NCI-H345 treated with DMSO at 0.1 percent for 48 hours (cell line): Measurements from ENCODE around the gene LPIN2.

Experiments used
- DNase-seq: peaks from one replicate; lab custom pipeline; 2025; ENCODE audit not compliant: unreplicated experiment; lab: John Stamatoyannopoulos, UW

Gene LPIN2

DNA sequence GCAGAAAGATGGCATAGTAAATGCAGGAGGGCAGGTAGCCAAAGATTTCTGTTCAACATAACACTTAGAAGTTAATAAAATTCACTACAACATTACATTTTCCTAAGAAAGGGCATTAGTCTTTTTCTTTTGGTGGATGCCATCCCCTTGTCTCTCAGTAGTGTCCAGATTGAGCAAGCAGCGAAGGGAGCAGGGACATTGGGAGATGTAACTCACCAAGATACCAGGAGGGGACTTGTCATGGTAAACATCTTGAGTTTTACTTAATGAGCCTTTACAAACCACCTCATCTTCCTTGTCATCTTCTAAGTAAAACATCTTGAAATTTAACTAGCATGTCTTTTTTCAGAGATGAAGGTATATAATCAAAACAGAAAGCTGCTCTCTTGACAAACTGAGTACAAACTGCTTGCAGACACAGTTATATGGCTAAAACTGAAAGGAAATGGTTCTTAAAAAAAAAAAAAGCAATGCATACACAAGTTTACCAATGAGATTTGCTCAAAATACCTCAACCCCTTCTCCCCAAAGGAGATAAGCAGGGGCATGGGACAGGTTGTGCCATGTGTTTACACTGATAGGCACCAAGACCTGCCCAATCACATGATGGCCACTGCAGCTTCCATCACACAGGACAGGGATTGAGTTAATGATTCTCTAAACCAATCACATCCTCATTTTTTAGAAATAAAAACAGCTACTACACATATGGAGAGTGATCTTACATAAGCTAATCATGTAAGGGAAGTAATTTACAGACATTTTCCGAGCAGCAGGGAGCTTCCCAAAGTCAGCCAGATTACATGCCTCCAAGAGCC lies 30.3 kb downstream of the LPIN2 start:
- DNase-seq, result no peak

DNA sequence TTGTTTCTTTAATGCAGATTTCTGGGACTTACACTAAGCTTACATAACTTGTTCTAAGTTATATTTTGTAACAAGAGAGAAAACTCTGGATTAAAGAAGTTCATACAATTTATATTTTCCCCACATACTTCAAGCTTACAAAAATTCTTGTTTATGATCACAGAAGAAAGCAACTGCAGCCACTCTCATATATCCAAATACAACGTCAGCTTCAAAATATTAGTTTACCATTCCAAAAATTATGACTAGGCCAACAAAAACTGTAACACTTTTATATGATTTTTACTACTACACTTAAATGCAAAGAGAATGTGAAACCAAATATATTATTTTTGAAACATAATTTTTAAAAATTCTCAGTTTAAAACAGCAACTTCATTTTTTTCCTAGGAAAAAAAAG lies 30.9 kb downstream of the LPIN2 start:
- DNase-seq, result no peak

DNA sequence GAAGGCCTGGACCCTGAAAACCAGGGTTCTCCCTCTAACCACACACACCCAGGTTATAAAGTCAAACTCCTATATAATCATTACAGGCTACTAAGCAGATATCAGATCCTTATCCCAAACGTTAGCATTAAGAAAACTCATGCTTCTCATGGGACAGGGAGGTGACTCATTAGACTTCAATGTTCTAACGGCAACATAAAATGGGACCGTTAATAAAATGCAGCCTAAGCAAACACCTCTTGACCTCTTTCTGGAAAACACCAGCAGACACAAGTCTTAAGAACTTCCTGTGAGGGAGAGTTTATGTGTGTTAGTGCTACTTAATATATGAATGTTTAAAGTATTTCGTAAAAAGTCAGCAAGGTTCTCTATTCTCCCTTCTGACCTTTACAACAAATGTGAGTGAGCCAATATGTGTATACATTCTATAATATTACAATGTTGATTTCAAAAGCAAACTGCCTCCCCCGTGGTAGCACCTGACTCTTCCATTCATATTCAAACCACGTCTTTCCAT lies 31.7 kb downstream of the LPIN2 start:
- no peak for DNase-seq

DNA sequence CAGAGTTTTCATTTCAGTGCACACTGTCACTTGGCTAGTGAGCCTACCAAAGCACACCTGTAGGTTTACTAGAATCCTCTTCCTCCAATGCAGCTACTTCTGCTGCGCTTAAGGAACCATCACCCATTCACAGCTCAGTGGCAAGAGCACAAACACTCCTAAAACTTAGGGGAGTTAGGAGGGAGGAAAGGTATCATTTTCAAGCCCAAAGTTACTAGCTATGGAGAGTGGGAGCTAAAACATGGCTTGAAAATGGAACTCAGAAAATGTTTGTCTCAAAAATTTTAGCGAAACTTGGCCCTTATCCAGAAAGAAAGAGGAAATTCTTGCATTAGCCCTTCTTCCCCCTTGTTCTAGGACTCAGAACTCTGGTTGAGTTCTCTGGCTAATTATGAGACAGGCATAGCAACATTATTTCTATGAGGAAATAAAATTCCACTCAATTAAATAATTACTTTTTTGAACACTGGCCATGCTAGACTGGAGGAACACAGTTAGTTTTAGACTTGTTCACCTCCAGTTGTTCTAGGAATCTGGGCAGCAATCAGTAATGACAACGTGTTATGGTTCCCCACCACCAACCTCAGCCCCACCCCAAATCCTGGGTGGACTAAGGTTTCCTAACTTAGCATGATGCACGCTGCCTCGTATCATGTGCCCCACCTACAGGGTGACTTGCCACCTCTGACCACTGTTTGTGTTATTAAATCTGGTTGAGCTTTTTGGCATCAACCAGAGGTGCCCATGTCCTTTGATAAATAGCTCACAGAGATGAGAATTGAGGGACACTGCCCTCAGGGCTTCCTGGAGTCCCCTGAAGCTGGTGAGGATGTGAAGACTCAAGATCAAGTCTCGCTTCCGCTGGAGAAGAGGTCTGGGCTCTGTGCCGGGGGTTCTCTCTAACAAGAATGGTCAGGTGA lies 32.8 kb downstream of the LPIN2 start:
- DNase-seq, result no peak

DNA sequence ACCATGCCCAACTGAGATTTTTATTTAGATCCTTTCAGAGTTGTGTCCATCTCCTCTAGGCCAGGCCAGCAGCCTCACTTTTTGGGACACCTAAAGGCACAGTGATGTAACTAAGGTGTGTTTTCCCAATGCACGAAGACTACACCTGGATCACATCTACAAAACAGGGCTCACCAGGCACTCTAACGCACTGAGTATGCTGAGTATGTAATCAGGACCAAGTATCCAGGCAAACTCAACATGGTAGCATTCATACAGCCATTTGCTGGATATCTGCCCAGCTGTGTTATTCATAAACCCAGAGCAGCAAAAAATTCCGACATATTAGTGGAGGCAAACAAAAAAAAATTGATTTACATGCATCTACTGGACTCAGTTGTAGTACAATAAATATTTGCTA lies 33.8 kb downstream of the LPIN2 start:
- no peak for DNase-seq

DNA sequence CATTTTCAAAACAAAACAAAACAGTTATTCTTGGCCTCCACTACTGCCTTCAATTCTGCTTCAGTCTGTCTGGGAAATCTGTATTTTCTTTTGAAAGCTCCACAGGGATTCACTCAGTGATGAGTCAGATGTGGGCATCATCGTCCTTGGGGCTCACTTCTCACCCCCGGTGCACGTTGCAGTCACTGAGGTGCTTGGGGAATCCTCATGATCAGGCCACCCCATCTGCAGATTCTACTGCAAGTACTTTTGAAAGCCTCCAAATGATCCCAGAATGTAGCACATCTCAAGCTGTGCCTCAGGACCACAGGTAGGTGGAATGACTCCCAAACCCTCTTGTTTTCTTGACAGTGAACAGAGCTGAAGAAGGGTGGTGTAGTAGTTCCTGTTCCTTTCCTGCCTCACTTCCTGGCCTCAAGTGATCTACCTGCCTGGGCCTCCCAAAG lies 34.3 kb downstream of the LPIN2 start:
- no peak for DNase-seq

DNA sequence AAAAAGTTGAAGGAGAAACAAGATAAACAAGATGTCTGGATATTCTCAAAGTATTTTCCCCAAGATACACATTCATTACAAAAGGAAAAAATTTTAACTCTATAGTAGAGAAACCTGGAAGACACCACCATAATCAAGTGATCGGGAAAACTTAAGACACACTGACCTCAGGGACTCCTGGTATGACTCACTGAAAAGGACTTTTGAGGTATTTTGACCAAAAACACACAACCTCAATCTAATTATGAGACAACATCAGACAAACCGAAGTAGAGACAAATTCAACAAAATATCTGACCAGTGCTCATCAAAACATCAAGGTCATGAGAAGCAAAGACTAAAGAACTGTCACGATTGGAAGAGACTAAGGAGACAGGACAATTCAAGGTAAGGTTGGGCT lies 34.7 kb downstream of the LPIN2 start:
- DNase-seq, result no peak

DNA sequence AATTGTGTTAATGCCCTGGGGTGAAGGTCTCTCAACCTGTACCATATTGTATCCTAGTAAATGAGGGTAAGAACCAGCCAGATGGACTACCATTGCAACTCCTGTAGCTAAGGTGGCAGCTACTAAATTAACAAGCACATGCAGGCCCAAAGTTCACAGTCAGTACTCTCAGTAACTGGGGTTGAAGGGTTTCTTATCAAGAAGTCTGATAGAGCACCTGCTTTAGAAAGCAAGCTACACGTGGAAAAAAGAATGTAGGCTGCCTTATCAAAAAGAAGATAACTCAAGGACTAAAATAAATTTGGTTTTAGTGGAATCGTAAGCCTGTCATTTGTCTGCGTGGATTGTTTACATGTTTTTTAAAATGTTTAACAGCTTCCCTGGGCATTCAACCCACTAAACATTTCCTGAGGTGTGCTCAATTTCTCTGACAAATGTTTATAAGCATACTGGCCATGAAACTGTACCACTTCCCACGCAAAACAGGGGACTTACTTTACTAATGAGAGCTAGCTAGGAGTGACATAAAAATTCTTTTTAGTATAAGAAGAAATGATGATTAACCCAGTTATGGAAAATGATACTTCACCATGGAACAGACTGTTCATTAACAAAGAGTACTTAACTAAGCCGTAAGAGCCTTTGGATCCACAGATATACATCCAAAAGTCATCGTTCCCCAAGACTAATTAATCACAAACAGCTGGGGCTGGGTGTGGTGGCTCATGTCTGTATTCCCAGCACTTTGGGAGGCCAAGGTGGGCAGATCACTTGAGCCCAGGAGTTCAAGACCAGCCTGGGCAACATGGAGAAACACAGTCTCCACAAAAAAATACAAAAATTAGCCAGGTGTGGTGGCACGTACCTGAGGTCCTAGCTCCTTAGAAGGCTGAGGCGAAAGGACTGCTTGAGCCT lies 36.5 kb downstream of the LPIN2 start:
- no peak for DNase-seq

DNA sequence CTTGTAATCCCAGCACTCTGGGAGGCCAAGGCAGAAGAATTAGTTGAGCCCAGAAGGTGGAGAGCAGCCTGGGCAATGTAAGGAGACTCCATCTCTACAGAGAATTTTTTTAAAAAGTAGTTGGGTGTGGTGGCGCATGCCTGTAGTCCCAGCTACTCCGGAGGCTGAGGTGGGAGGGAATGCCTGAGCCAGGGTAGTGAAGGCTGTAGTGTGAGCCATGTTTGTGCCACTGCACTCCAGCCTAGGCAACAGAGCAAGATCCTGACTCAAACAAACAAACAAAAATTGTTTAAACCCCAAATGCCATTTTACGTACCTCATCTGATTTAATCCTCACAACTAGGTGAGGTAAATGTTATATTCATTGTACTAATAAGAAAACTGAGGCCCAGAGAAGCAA lies 38.2 kb downstream of the LPIN2 start:
- DNase-seq, result no peak

DNA sequence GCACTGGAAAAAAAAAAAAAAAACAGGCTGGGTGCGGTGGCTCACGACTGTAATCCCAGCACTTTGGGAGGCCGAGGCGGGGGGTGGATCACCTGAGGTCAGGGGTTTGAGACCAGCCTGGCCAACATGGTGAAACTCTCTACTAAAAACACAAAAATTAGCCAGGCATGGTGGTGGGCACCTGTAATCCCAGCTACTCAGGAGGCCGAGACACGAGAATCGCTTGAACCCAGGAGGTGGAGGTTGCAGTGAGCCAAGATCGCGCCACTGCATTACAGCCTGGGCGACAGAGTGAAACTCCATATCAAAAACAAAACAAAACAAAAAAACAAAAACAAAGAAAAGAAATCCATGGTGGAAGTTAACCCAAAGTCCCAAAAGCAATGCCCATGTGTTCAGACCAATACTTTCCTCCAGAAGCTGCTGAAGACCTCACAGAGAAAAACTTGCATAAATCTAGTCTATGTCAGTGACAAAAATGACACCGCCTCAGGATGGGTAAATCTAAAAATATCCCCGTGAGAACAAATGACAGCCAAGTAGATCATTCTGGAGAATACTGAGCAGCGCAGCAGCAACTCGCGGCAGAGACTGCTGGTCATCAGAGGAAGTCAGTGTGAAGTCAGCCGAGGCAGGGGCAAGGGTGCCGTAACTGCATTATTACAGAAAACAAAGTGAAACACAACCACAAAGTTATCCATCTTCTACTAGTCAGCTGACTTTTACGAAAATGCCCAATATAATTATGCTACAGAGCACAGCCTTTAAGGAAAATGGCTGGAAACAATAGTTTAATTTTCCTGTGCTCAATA lies 41.0 kb downstream of the LPIN2 start:
- DNase-seq, result no peak

DNA sequence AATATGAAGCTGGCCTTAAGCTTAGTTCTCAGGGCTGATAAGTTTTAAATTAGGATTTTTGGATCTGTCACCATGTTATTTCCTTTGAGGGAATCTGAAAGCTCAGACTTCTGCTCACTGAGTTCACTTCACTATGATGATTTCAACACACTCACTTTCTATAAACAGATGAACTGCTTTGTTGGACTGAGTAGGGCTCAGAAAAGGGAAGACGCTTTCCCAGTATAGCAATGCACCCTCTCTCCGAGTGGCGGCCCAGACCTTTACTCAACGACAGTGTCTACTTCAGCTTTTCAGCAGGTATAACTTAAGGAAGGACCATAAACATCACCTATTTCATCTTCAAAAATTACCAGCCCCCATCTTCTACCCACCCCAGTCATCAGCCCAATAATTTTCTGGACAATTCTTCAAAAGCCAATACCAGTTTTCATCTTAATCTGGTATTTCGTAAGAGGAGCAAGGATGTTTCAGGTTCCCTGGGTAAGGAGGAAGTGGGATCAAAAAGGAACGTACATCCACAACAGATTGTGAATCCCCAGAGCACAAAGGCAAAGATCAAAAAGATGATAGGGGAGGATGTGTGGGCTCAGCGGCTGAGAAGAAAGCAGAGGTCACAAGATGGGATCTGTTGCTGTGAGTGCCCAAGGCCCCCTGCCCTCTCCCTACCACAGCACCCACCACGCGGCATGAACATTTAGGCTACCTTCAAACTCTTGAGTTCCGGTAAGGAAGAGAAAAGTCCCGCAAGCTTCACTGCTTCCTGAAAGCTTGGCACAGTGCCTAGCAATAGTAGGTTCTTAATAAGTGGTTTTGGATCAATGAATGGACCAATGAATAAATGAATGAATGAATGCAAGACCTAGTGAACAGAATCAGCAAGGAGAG lies 41.9 kb downstream of the LPIN2 start:
- no peak for DNase-seq

DNA sequence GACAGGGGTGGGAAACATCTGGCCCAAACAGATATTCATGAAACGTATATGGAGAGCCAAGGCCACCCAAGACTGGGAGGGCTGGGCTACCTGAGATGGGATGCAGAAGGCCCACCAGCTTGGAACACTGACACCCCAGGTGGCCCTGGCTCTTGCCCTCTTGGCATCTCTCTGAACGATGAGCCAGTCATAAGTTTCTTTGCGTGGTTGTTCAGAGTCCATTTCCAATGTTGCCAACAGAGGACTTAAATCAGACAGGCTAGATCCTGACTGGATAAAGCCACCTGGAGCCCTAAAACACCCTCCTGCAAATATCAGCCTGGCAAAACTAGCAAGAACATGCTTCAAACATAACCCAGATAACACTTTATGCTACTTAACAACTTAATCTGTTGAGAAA lies 42.6 kb downstream of the LPIN2 start:
- no peak for DNase-seq

DNA sequence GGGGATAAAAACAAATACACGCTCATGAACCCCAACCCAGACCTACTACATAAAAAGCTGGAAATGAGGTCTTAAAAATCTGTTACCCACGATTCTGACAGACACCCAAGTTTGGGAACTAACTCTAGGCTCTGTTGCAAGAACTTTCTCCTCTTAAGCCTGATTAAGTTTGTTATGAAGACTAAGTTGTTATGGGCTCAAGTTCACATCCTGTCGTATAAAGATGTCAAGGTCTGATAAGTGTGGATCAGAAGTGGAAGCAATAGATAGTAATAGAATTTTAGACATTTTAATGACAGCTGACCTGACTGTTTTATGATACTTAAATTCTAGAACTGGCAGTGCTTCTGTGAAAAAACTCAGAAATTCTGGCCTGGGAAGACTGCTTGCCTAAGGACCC lies 43.2 kb downstream of the LPIN2 start:
- no peak for DNase-seq

DNA sequence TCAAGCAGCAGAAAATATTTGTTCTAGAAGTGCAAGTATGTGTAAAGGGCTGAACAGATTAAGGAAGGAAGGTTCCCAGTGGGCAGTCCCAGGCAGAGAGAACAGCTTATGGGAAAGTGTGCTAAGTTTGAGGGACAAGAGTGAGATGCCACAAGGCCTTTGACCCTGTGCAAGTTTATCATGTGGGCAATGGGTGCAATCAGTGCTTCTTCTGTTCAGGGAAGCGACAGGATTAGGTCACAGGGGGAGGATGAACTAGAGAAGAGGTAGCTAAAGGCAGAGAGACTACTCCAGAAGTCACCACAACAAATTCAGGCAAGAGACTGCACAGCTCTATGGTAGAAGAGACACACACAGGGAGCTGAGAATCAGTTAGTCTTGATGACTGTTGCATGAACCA lies 44.3 kb downstream of the LPIN2 start:
- DNase-seq, result no peak

DNA sequence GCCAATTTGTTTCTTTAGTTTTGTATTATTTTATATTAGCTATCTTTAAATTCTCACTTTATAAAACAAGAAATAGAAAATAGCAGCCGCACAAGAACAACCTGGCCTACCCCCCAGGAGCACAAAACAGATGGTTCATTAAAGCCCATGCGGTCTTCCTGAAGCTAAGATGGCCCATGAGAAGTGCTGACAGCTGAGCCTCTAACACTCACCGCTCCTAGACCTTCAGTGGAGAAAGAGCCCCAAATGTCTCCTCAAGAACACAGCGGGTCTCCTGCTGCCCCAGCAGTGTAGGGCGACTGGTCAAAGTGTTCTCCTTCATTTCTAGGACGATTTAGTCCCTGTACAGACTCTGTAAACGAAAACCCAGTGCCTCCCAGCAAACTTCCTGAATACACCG lies 45.1 kb downstream of the LPIN2 start:
- no peak for DNase-seq

DNA sequence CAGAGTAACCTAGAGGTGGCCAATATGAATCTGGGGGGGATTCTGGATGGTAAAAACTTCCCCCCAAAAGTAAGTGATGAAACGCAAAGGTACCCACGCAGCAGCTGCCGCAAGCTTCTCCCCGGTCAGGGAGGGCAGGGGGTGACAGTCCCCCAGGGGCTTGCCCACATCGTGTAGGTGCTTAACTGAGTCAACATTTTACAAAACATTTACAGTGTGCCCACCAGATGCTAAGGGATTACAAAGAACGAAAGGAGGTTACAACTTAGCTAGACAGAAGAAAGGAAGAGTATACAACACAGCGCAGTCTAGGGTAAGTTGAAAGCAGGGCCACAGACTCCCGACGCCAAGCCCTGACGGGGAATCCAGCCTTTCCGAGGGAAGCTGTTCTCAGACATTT lies 45.6 kb downstream of the LPIN2 start:
- no peak for DNase-seq

DNA sequence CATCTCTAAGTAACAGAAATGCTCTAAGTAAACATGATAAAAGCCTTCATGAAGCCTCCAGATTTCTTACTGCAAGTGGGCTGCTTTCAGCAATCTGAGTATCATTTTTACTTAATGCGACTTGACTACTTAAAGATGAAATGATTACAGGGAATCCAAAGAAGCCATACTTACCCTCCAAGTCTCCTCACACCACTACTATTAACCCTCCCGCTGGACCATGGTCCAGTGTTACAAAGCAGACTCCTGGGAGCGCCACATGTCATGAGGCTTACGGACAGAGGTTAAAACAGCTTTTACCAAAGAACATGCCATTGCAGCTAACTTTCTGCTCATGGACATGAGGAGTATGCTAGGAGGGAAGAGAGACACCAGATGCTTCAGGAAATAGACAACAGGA lies 46.4 kb downstream of the LPIN2 start:
- DNase-seq, result no peak

DNA sequence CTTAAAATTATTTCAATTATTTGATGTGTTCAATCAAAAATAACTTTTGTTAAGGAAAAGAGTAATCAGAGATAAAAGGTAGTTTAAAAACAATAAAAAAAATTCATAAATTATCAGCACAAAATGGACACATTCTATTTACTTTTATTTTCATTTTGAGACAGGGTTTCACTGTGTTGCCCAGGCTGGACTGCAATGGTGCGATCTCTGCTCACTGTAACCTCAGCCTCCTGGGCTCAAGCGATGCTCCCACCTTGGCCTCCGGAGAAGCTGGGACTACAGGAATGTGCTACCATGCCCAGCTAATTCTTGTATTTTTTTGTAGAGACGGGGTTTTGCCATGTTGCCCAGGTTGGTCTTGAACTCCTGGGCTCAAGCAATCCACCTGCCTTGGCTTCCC lies 47.1 kb downstream of the LPIN2 start:
- DNase-seq, result no peak

DNA sequence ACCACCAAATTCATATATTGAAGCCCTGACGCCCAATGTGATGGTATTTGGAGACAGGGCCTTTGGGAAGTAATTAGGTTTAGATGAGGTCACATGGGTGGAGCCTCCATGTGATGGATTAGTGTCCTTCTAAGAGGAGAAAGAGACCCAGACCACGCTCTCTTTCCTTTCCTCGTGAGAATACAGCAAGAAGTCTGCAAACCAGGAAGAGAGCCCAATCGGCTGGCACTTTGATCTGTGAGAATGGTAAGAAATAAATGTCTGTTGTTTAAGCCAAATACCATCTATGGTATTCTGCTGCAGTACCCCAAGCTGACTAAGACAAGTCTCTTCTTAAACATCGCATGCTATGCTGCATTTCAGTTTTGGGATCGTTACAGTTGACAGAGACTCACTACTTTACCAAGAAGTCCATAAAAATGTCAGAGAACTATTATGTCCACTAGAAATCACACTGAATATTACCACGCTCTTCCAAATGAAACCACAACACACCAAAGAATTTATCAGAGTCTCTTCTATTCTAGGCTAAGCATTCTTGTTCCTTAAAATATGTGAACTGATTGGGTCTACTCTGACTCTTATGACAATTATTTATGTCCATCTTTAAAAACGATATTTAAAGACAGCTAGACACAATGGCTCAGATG lies 48.5 kb downstream of the LPIN2 start:
- no peak for DNase-seq
